A549 (cell line): ENCODE data around the gene OLFM1. TPM values are rescaled to one million over a fixed set of nuclear protein-coding genes. Genes with fewer than 3 reads are reported as not detected.
A peak's percentile ranks its signal among the peaks of the same experiment; 100 is the strongest.

ENCODE experiments used
- ATAC-seq, 2 experiments: fragments of 200-7000 bp in 1 of 2; fragments of >200 bp in 1 of 2; cut with Nextera tagmentation in 1 of 2; cut with Tn5 transposase in 1 of 2; 3 replicates each; pipeline versions ENCODE4 v1.8.0 to v1.9.1; 2018 to 2020; ENCODE audit warnings: mild to moderate bottlenecking in 1 of 2, moderate library complexity in 1 of 2
- CTCF ChIA-PET: fragments of 300-600 bp; sonication (Branson Sonifier 250); formaldehyde crosslinking; extraction: SDS; loops from one replicate; lab custom pipeline; 2021; ENCODE audit warnings: antibody characterized with exemption, inconsistent platforms; lab: Yijun Ruan, JAX
- POLR2A ChIA-PET: fragments of 350-600 bp; formaldehyde crosslinking; extraction: SDS; loops from one replicate; lab custom pipeline; 2021; ENCODE audit warnings: antibody characterized with exemption, inconsistent platforms; lab: Yijun Ruan, JAX
- DNase-seq, 2 experiments: peaks; one replicate each; pipeline versions ENCODE4 v3.0.0 to v3.0.0-alpha.2; 2011 to 2016; ENCODE audit warnings: low read depth in 1 of 2, low spot score in 1 of 2
- FAIRE-seq: peaks from 2 replicates; lab custom pipeline; 2011; peaks lifted over from hg19 to GRCh38; lab: Jason Lieb, UNC
- H3K27ac ChIP-seq, 2 experiments: fragments of >200 bp; sonication (Bioruptor Twin); formaldehyde crosslinking; 3 replicates each; pipeline ENCODE4 v1.5.1; 2016 to 2017
- H3K4me1 ChIP-seq: fragments of >200 bp; sonication (Bioruptor Twin); formaldehyde crosslinking; 3 replicates; pipeline ENCODE4 v1.6.1; 2016
- H3K4me2 ChIP-seq: fragments of >200 bp; sonication (Bioruptor Twin); formaldehyde crosslinking; 3 replicates; pipeline ENCODE4 v1.6.1; 2016
- H3K4me3 ChIP-seq: fragments of >200 bp; sonication (Bioruptor Twin); formaldehyde crosslinking; 3 replicates; pipeline ENCODE4 v1.5.1; 2016
- H3K9me3 ChIP-seq: fragments of >200 bp; sonication (Bioruptor Twin); formaldehyde crosslinking; 3 replicates; pipeline ENCODE4 v1.6.1; 2016
- CHD4 ChIP-seq: fragments of 200-600 bp; sonication (generic); IDR thresholded peaks from 2 replicates; pipeline ENCODE4 v1.6.1; 2016; ENCODE audit warnings: antibody characterized with exemption, mild to moderate bottlenecking, borderline replicate concordance
- EHF ChIP-seq: fragments of 250-450 bp; sonication (Bioruptor Pico); IDR thresholded peaks from 2 replicates; pipeline ENCODE4 v1.5.0; 2020; ENCODE audit warnings: mild to moderate bottlenecking
- ESRRA ChIP-seq: fragments of 150-350 bp; IDR thresholded peaks from 2 replicates; pipeline ENCODE4 v1.6.1; 2014; ENCODE audit warnings: mild to moderate bottlenecking, low read length, borderline replicate concordance
- FOSB ChIP-seq: fragments of 250-450 bp; sonication (Bioruptor Pico); IDR thresholded peaks from 2 replicates; pipeline ENCODE4 v1.5.0; 2020; ENCODE audit warnings: mild to moderate bottlenecking, moderate library complexity
- HEYL ChIP-seq: fragments of 250-450 bp; sonication (Bioruptor Pico); IDR thresholded peaks from 2 replicates; pipeline ENCODE4 v1.8.0; 2021; ENCODE audit warnings: mild to moderate bottlenecking, moderate library complexity
- HOXB13 ChIP-seq: fragments of 250-450 bp; sonication (Bioruptor Pico); IDR thresholded peaks from 2 replicates; pipeline ENCODE4 v1.5.0; 2020; ENCODE audit warnings: low read depth, mild to moderate bottlenecking, moderate library complexity
- HOXB5 ChIP-seq: fragments of 250-450 bp; sonication (Bioruptor Pico); IDR thresholded peaks from 2 replicates; pipeline ENCODE4 v1.5.0; 2020; ENCODE audit warnings: mild to moderate bottlenecking, moderate library complexity
- JUN ChIP-seq, 2 experiments: fragments of >200 bp; sonication (Bioruptor Twin); formaldehyde crosslinking; IDR thresholded peaks; 2 replicates in 1 of 2; 3 replicates in 1 of 2; pipeline ENCODE4 v1.6.1; 2016 to 2017
- MYC ChIP-seq: IDR thresholded peaks from 2 replicates; pipeline ENCODE4 v1.6.1; 2012; ENCODE audit warnings: mild to moderate bottlenecking, inconsistent platforms, low read length, improper control_type of control experiment, borderline replicate concordance
- NFE2L2 ChIP-seq: fragments of 150-350 bp; conservative IDR thresholded peaks from 2 replicates; pipeline ENCODE4 v1.6.1; 2014; ENCODE audit warnings: low read length
- RCOR1 ChIP-seq: fragments of 150-350 bp; IDR thresholded peaks from 2 replicates; pipeline ENCODE4 v1.6.1; 2014; ENCODE audit warnings: antibody characterized with exemption, low read length, low read depth
- RFX5 ChIP-seq: fragments of 450-650 bp; IDR thresholded peaks from 2 replicates; pipeline ENCODE4 v1.7.1; 2014; ENCODE audit warnings: antibody characterized with exemption, mild to moderate bottlenecking, moderate library complexity
- RNF2 ChIP-seq: fragments of 200-600 bp; sonication (generic); IDR thresholded peaks from 2 replicates; pipeline ENCODE4 v1.6.1; 2016; ENCODE audit warnings: low read depth, mild to moderate bottlenecking, antibody characterized with exemption, moderate library complexity, borderline replicate concordance
- TFCP2L1 ChIP-seq: fragments of 250-450 bp; sonication (Bioruptor Pico); IDR thresholded peaks from 2 replicates; pipeline ENCODE4 v1.5.0; 2021; ENCODE audit warnings: mild to moderate bottlenecking
- WGBS: methylation state at CpG from one replicate; pipeline ENCODE4 v1.1.6; 2017; ENCODE audit errors: missing lambda C conversion rate; 5-methylcytosine and 5-hydroxymethylcytosine counted together
- polyA plus RNA-seq, 4 experiments: library from polyadenylated mRNA; depleted of rRNA in 3 of 4; stranded (reverse); fragments of >200 nt; fragmentation: RNase III in 1 of 4; extraction: RNeasy Plus Mini Kit Qiagen cat#74134 plus additional on column Dnase treatment in 1 of 4; gene quantifications; 2 replicates in 3 of 4; 3 replicates in 1 of 4; pipeline ENCODE4 v1.2.3, GENCODE V29; 2011 to 2017
- TF ChIP-seq, protein P1 (sequence below): fragments of 450-650 bp; IDR thresholded peaks from 2 replicates; pipeline ENCODE4 v1.6.1; 2014; ENCODE audit warnings: antibody characterized with exemption
- TF ChIP-seq, protein P2 (sequence below): fragments of 200-600 bp; sonication (generic); IDR thresholded peaks from 2 replicates; pipeline ENCODE4 v1.6.1; 2016; ENCODE audit warnings: antibody characterized with exemption, mild to moderate bottlenecking, moderate library complexity
- TF ChIP-seq, protein P3 (sequence below): IDR thresholded peaks from 2 replicates; pipeline ENCODE4 v1.6.1; 2012
- TF ChIP-seq, protein P4 (sequence below): fragments of >200 bp; sonication (Bioruptor Twin); formaldehyde crosslinking; IDR thresholded peaks from 3 replicates; pipeline ENCODE4 v1.5.1; 2016
- TF ChIP-seq, protein P5 (sequence below): fragments of 150-350 bp; IDR thresholded peaks from 2 replicates; pipeline ENCODE4 v1.6.1; 2014; ENCODE audit warnings: low read depth, mild to moderate bottlenecking, low read length
- TF ChIP-seq, protein P6 (sequence below): IDR thresholded peaks from 2 replicates; pipeline ENCODE4 v1.6.1; 2012; ENCODE audit warnings: low read depth, borderline replicate concordance

OLFM1 gene
- polyA plus RNA-seq, 2 of the 4 experiments (the other 2 are of a cell fraction): 2.7 to 10.5 TPM

DNA sequence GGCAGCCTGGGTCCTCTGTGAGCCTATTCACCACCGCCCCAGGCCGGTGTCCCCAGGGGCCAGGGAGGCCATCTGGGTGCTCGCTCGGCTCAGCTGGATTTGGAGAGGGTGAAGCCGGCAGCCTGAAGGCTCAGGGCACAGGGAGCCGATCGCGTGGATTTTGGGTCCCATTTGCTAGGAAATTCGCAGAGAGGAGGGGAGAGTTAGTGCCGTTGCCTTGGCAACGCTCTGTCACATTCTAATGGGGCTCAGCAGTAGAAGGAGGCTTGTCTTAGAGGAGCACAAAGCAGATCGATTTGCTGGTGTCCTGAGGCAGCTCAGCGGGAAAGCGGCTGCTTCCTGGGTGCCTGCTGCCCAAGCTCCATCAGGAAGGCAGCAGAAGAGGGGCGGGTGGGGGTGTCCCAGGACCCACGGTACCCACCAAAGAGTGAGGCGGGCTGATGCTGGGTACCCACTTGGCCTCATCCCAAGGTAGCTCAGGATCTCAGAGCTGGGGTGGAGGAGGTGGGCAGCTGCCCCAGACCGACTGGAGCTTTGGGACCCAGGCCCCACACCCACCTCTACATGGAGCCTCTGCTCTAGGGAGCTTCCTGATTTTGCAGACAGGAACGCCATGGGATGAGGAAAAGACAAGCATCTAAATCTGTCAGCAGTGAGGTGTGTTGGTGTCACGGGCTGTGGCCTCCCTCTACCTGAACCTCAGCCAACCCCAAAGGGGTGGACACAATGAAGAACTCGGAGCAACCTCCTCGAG is 17.1 kb upstream of the OLFM1 start:
- DNase-seq (no peak), FAIRE-seq (no peak), ATAC-seq (peak in 1 of 2 experiments; percentile 15; a peak in 2 of 6 replicates)
- Histone ChIP-seq H3K4me2 (no peak overlapping the region), H3K9me3 (no peaks in the 10 kb centered on the region), H3K27ac (no peak overlapping the region), H3K4me1 (no peaks in the 10 kb centered on the region), H3K4me3 (no peak overlapping the region)
- no peak for TF ChIP-seq EHF
- no peak for TF ChIP-seq JUN (IDR thresholded peaks at IDR 0.05)
- no peak for TF ChIP-seq HEYL (CRISPR knock-in tag)
- TF ChIP-seq ESRRA: no peak
- TF ChIP-seq RCOR1: no peak
- TF ChIP-seq CHD4: no peak
- TF ChIP-seq, protein P1, sequence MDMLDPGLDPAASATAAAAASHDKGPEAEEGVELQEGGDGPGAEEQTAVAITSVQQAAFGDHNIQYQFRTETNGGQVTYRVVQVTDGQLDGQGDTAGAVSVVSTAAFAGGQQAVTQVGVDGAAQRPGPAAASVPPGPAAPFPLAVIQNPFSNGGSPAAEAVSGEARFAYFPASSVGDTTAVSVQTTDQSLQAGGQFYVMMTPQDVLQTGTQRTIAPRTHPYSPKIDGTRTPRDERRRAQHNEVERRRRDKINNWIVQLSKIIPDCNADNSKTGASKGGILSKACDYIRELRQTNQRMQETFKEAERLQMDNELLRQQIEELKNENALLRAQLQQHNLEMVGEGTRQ: no peak
- no peak for TF ChIP-seq HOXB5 (CRISPR knock-in tag)
- no peak for TF ChIP-seq HOXB13
- no peak for TF ChIP-seq NFE2L2
- TF ChIP-seq TFCP2L1 (CRISPR knock-in tag): no peak
- no peak for TF ChIP-seq FOSB (CRISPR knock-in tag)
- TF ChIP-seq RNF2: no peak
- TF ChIP-seq, protein P2, sequence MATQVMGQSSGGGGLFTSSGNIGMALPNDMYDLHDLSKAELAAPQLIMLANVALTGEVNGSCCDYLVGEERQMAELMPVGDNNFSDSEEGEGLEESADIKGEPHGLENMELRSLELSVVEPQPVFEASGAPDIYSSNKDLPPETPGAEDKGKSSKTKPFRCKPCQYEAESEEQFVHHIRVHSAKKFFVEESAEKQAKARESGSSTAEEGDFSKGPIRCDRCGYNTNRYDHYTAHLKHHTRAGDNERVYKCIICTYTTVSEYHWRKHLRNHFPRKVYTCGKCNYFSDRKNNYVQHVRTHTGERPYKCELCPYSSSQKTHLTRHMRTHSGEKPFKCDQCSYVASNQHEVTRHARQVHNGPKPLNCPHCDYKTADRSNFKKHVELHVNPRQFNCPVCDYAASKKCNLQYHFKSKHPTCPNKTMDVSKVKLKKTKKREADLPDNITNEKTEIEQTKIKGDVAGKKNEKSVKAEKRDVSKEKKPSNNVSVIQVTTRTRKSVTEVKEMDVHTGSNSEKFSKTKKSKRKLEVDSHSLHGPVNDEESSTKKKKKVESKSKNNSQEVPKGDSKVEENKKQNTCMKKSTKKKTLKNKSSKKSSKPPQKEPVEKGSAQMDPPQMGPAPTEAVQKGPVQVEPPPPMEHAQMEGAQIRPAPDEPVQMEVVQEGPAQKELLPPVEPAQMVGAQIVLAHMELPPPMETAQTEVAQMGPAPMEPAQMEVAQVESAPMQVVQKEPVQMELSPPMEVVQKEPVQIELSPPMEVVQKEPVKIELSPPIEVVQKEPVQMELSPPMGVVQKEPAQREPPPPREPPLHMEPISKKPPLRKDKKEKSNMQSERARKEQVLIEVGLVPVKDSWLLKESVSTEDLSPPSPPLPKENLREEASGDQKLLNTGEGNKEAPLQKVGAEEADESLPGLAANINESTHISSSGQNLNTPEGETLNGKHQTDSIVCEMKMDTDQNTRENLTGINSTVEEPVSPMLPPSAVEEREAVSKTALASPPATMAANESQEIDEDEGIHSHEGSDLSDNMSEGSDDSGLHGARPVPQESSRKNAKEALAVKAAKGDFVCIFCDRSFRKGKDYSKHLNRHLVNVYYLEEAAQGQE: no peak
- no peak for TF ChIP-seq RFX5
- TF ChIP-seq, protein P3, sequence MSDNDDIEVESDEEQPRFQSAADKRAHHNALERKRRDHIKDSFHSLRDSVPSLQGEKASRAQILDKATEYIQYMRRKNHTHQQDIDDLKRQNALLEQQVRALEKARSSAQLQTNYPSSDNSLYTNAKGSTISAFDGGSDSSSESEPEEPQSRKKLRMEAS: no peak
- TF ChIP-seq, protein P4, sequence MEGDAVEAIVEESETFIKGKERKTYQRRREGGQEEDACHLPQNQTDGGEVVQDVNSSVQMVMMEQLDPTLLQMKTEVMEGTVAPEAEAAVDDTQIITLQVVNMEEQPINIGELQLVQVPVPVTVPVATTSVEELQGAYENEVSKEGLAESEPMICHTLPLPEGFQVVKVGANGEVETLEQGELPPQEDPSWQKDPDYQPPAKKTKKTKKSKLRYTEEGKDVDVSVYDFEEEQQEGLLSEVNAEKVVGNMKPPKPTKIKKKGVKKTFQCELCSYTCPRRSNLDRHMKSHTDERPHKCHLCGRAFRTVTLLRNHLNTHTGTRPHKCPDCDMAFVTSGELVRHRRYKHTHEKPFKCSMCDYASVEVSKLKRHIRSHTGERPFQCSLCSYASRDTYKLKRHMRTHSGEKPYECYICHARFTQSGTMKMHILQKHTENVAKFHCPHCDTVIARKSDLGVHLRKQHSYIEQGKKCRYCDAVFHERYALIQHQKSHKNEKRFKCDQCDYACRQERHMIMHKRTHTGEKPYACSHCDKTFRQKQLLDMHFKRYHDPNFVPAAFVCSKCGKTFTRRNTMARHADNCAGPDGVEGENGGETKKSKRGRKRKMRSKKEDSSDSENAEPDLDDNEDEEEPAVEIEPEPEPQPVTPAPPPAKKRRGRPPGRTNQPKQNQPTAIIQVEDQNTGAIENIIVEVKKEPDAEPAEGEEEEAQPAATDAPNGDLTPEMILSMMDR: no peak
- no peak for TF ChIP-seq MYC
- TF ChIP-seq, protein P5, sequence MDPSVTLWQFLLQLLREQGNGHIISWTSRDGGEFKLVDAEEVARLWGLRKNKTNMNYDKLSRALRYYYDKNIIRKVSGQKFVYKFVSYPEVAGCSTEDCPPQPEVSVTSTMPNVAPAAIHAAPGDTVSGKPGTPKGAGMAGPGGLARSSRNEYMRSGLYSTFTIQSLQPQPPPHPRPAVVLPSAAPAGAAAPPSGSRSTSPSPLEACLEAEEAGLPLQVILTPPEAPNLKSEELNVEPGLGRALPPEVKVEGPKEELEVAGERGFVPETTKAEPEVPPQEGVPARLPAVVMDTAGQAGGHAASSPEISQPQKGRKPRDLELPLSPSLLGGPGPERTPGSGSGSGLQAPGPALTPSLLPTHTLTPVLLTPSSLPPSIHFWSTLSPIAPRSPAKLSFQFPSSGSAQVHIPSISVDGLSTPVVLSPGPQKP: no peak
- TF ChIP-seq, protein P6, sequence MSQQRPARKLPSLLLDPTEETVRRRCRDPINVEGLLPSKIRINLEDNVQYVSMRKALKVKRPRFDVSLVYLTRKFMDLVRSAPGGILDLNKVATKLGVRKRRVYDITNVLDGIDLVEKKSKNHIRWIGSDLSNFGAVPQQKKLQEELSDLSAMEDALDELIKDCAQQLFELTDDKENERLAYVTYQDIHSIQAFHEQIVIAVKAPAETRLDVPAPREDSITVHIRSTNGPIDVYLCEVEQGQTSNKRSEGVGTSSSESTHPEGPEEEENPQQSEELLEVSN: no peak
- 21% methylated on average over 14 of the region's 22 CpGs for WGBS
- POLR2A ChIA-PET: no interaction called here
- CTCF ChIA-PET: interaction anchor here (1.2 to 2.7 kb wide), 5 partner anchors 8 to 381 kb away, joined by 3 to 16 read pairs (median 5); no protein-coding TSS in a partner anchor
